NCI-H510A treated with DMSO at 0.1 percent for 48 hours (cell line): ENCODE measurements around the gene DAP.

Source experiments
- DNase-seq: peaks from one replicate; lab custom pipeline; 2025; lab: John Stamatoyannopoulos, UW

The DAP gene

DNA sequence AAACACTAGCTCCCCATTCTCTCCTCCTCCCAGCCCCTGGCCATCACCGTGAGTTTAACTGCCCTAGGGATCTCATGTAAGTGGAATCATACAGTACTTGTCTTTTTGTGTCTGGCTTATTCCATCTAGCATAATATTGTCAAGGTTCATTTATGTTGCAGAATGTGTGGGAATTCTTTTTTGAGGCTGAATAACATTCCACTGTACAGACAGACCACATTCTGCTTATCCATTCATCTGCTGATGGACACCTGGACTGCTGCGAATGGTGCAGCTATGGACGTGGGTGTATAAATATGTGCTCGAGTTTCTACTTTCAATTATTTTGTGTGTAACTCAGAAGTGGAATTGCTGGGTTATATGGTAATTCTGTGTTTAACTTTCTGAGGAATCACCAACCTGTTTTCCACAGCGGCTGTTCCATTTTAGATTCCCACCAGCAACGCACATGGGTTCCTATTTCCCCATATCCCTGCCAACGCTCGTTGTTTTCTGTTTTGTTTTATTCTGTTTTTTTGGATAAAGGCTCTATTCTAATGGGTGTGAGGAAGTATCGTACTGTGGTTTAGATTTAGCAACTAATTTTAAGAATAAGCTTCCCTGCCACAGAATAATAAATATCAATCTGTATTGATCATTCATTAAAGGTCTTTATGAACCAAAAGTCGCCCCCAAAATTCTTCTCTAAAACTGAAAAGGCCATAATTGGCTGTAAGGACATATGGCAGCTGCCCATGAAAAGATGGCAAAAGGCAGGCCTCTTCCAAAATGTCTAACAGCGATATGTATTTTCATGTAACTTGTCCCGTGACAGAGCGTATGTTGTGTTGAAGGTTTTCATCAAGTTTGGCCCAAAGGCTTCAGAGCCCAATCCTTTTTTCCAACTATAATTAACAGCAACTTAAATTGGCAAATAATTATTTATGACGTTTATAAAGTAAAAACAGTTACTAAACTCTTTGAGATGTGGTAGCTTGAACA, 70.3 kb downstream of the DAP start:
- DNase-seq: no peak

DNA sequence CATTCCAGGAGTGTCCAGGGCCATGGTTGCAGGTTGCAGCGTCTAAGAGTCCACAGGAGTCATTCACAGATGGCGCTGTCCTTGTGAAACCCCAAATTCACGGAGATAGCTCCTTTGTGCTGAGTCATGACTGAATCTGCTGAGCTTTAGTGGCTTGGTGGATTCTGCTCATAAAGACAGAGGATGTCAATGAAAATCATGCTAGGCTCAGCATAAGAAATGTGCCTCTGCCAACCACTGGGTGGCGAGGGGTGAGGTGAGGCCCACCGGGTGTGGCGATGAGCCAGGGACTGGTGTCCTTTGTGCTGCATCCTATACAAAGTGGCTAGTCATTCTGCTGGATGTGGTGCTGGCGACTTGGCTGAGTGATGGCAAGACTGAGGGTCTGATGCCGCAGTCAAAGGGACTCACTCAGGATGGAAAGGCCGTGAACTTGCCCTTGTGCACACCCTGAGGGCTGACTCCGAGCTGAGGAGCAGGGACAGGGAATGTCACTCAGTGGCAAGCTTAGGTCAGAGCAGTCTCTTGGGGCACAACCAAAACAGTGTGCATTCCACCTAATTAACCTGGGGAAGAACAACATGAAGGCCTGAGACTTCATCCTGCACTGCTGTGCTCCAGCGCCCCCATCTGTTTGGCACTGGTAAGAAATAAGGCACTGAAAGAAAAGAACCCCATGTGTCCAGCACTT, 71.5 kb downstream of the DAP start:
- no peak for DNase-seq

DNA sequence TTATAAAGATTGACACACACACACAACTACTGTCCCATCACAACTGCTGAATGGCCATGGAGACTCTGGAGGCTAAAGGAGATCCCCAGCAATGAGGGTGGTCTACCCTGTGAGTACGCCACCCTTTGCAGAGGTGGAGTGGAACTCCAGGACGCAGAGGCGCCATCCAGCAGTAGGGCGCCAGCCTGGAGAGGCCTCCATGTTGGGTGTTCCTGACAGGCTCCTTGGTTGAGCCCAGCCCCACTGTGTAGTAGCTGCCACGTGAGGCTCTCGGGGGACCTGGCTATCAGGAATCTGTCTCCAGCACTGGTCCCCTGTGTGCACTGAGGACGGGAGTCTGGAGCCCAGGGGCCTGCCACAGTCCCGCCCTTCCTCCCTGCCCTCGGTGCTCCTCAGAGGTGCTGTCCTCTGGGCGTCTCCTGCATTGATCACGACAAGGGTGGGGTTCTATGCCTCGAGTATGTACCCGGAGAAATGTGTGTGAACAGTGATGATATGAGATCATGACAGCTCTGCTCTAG, 72.3 kb downstream of the DAP start:
- DNase-seq: no peak

DNA sequence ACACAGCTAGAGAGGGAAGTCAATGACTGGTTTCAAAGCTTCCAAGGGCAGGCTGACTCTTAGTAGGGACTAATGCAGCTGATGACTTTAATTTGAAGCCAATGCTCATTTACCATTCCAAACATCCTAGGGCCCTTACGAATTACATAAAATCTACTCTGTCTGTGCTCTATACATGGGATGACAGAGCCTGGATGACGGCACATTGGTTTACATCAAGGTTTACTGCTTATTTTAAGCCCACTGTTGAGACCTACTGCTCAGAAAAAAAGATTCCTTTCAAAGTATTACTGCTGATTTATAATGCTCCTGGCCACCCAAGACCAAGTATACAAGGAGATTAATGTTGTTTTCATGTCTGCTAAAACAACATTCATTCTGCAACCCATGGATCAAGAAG, 74.1 kb downstream of the DAP start:
- DNase-seq: no peak

DNA sequence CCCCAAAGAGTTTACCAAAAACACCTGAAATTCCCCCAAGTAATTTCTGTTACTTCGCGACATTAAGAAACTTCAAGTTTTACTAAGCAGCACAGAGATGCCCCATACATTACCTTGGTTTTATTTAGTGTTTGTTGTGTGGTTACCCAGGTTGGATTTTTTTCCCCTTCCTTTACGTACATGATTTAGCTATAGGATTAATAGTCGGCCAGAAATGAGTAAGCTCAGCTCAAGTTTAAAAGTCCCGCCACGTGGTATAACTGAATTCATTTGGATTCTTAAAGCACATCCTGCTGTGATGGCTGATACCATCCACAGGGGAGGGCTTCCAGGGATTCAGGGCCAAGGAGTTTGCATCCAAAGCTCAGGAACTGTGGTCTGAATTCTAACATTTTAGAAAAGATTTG, 75.9 kb downstream of the DAP start:
- DNase-seq: no peak

DNA sequence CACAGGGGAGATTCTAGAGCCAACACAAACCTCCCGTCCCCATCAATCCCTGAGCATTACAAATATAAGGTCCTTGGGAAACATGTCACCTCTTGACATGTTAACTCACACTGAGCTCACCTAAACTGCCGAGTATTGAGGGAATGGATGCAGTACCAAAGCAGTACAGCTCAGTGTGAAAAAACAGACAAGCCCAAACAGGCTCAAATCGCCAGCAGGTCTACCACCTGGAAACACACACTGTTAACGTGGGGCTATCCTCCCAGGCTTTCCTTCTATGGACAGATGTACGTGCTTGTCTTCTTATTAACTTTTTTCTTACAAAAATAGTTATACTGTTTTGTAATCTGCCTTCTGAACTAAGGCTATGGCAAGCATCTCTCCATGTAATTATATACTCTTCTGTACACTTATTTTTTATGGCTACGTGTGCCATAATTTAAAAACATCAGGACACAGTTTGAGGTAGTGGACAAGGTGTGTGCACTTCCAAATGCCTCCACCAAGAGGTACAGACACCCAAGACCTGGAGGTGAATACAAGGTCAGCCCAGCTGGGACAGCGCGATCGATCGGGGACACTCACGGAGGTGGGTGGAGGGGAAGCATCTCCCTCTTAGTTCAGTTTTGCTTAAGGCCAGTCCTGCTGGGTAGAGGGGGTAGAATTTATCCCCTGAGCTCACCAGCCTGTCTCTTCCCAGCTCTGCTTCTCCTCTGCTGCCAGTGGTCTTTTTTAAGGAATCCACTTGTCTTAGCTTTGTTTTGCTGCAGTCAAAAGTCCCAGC, 76.5 kb downstream of the DAP start:
- DNase-seq: no peak

DNA sequence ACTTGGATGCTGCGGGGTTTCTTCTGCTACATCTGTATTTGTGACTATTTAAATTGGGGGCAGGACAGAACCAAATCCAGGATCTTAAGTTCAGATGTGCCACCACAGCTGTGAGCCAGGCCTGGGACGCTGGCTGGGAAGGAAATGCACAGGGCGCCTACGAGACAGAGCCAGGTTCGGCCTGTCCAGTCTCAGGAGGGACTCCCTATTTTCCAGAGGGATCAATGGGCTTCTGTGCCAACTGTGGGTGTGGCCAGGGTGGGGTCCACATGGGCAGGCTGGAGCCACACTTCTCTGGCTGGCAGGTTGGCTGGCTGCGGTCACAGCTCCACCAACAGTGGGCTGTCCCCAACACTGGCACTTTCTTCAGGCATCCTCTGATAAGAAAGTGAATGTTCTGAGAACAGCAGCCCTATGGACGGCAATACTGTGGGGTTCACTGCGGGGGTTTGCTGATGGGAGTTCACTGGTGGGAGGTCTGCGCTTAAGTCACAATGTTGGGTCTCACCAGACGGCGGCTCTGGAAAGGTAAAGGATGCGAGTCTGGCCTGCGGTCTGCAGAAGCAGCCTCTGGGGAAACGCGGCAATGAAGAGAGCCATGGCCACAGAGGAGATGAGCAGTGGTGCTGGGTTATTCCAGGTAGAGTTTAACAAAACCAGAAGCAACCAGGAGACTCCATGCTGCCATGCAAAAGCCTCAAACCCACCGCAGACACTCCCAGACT, 78.1 kb downstream of the DAP start:
- DNase-seq: no peak

DNA sequence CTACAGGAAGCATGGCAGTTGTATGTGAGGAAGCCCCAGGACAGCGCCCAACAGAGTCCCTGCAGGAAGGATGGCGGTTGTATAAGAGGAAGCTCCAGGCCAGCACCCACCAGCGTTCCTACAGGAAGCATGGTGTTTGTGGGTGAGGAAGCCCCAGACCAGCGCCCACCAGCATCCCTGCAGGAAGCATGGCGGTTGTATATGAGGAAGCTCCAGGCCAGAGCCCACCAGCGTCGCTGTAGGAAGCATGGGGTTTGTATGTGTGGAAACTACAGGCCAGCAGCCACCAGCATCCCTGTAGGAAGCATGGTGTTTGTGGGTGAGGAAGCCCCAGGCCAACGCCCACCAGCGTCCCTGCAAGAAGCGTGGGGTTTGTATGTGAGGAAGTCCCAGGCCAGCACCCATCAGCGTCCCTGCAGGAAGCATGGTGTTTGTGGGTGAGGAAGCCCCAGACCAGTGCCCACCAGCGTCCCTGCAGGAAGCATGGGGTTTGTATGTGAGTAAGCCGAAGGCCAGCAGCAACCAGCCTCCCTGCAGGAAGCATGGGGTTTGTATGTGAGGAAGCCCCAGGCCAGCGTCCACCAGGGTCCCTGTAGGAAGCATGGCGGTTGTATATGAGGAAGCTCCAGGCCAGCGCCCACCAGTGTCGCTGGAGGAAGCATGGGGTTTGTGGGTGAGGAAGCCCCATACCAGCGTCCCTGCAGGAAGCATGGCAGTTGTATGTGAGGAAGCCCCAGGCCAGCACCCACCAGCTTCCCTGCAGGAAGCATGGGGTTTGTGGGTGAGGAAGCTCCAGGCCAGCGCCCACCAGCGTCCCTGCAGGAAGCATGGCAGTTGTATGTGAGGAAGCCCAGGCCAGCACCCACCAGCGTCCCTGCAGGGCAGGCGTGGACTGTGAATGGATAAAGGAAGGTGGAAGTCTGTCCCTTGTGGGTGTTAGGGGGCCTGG, 79.0 kb downstream of the DAP start:
- no peak for DNase-seq

DNA sequence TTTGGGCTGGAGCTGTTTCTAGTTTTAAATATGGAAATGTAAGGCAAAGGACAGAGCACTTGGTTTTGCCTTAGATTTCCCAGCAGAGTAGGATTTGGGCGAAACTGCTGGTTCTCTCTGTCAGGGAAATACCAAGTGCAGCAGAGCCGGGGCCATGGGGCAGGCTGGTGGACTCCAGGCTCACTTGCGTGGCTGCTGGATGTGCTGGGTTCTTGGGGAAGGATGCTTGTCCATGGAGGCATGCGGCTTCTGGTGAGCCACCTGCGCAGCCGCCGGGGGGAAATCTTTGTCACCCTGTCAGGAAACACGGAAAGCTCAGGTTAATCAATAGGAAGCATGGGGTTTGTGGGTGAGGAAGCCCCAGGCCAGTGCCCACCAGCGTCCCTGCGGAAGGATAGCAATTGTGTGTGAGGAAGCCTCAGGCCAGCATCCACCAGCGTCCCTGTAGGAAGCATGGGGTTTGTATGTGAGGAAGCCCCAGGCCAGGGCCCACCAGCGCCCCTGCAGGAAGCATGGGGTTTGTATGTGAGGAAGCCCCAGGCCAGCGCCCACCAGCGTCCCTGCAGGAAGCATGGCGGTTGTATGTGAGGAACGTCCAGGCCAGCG, 80.1 kb downstream of the DAP start:
- no peak for DNase-seq

DNA sequence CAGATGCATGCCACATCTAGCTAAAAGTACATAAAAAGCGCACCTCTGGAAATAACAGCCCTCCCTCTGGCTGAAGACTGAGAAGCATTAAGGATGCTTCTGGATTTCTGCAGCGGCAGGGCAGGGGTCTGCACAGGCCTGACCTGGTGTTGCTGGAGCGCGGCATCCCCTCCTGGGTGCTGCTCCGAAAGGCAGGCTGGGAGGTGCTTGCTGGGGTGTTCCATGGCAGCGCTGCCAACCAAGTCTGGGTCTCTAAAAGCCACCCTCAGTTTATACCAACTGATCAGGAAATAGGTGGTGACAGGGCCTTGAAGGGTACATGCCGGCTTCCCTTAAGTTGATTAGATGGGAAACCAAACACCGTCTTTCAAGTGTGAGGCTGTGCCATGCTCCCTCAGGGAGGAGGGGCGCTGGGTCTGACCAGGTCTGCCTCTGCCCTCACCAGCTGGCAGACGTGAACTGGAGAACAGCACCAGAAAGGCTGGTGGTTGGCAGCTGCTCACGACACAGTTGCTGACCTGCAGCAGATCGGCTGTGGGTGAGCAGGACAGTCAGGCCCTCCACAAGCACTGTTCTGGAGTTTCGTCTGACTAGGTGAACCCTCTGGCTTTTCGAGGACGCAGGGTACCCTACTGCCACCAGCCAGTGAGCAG, 81.6 kb downstream of the DAP start:
- no peak for DNase-seq

DNA sequence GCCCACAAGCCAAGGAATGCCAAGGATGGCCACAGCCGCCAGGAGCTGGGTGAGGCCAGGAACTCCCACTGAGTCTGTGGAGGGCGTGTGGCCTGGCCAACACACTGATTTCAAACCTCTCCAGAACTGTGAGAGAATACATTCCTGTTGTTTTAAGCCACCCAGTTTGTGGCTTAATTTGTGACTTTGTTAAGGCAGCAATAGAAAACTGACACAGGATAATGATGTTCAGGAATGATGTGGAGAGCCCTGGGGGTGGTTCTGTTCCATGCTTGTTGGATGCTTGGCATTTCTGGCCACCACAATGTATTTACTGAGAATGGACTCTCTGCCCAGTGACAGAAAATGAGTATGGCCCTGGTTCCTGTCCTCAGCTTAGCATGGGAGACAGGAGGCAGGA, 82.8 kb downstream of the DAP start:
- no peak for DNase-seq

DNA sequence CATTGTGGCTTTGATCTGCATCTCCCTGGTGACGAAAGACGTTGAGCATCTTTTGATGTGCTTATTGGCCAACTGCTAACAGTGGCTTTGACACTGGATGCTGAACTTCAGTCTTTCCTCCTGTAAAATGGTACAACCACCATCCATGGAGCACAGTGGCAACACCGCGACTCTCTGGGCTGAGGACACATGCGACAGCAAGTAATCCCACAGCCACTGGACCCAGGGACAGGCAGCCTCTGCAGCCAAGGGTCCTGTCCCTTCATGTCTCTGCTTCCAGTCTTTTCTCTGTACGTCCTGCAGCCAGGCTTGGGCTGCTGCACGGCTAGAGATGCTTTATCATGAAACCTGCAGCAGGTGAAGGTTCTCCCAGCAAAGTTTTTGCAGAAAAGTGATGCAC, 83.5 kb downstream of the DAP start:
- DNase-seq: no peak

DNA sequence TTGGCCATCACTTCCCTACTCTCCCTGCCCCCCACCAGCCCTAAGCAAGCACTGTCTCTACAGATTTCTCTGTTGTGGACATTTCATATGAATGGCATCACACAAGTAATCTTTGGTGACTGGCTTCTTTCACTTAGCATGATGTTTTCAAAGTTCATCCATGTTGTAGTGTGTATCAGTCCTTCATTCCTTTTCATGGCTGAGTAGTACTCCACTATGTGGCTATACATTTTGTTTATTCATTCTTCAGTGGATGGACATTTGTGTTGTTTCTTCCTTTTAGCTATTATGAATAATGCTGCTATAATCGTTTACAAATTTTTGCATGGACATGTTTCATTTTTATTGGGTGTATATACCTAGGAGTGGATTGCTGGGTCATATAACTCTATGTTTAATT, 84.1 kb downstream of the DAP start:
- DNase-seq: no peak

DNA sequence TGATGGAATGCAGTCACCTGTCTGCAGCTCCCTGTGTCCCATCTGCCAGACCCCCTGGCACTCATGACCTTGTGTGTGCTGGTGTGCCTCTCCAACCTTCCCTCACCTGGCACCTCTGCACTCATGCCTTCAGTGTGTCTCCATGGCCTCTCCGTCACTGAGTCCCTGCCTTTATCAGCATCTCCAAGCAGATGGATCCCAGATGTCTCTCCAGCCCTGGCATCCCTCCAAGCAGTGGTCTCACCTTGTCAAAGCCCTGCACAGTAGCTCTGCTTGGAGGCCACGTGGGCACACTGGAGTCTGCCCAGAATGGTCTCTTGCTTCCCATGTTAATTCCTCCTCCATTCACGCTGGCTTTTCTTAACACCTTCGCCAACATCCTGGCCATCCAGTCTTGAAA, 84.8 kb downstream of the DAP start:
- no peak for DNase-seq

DNA sequence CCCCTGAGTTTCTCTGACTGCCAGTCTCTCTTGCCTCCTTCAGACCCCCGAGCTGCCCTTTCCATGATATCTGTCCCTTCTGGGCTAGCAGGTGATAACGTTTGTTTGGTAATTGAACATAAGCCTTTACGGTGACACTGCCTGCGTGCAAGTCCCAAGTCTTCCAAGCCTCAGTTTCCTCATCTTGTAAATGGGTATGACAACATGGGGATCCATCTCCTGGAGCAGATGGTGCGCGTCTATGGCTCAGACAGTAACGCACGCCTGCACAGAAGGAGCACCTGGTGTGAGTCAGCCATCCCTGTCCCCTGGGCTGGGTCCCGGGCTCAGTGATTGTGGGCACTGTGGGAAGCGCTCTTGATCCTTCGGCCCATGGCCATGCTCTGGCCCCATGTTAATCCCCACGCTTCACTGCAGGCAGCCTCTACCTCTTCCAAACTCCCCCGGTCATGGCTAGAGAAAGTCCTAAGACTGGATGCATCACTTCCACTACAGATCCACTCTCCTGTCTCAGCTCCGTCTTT, 85.8 kb downstream of the DAP start:
- no peak for DNase-seq

DNA sequence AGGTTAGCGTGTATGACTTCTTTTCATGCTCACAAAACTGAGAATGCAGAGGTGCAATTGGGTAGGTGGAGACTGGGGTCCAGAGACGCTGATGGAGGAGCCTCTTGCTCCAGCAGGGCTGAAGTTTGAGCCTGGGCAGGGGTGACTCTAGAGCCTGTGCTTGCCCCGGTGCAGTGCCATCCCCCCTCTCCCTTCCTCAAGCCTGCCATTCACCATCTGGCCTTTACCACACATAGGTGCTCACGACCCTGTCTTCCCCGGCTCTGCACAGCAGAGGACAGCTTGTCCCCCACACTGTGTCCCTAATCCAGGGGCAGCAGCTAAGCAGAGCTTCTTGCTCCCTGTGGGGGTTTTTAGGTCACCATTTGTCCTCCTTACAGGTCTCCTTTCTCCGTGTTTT, 86.5 kb downstream of the DAP start:
- DNase-seq: no peak

DNA sequence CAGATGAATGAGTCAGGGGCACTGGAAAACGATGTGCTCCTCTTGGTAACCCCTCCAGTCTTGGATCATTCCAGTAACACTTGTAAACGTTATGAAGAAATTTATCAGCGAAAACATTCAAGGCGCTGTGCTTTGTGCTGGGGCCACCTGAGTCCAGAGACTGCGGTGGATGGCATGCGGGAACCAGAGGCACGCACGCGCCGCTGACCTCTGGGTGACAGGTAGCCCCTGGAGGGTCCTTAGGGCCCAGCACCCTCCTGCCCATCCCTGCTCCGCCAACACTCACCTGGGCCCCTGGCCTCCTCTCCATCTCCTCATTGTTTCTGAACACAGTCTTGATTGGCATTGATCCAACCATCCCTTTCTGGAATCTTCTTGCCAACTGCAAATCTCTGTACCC, 86.9 kb downstream of the DAP start:
- no peak for DNase-seq

DNA sequence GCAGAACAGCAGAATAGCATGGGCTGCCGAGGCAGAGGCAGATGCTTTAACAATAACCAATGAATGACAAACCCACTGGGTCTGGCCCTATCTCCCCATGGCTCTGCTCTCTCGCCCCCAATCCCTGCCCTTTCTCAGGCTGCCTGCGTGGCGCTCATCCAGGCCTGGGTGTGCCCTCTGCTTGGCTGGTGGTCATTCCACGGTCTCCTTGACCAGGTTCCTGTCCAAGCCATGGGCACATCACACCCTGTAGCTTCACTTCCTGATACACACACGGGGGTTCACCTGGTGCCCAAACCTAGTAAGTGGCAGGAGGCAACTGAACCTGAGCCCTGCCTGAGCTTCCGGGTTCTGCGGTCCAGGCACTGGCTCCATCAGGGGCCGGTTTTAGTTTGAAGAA, 87.6 kb downstream of the DAP start:
- DNase-seq: no peak

DNA sequence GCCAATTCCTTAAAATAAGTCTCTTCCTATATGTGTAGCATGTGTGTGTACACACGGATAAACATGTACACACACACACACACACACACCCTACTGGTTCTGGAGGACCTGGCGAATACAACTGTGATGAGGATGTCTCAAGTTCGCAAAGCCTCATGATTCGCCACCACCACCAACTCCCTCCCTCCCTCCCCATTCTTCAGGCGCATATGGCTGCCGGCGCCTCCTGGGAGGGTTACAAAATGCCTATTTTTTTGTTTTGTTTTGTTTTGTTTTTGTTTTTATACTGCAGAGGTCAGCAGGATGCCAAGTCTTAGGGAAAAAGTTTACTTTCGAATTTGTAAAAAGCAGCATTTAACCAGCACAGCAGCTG, 88.0 kb downstream of the DAP start:
- no peak for DNase-seq
